ENCODE results near the gene DNAJC5G.
"Not testable (repeated sequence)": the region's sequence is repeated elsewhere in the genome, so short reads cannot be mapped to it uniquely, and the experiment has no call there.

Gene DNAJC5G

GRCh38 chr2:27296481-27296880, 21.2 kb downstream of the DNAJC5G start:
- no peak for TF ChIP-seq CTCF (IDR thresholded peaks at IDR 0.05; ENCODE audit: poor library complexity, severe bottlenecking)
- no peak for DNase-seq (ENCODE audit: low spot score)
- Histone ChIP-seq H3K4me3 (ENCODE audit: severe bottlenecking) (no peak overlapping the region), H3K36me3 (ENCODE audit: low read depth) (no peaks in the 10 kb centered on the region), H3K4me1 (ENCODE audit: insufficient read depth, poor library complexity, severe bottlenecking) (peaks cover 12% of the 10 kb centered on the region), H3K27ac (ENCODE audit: poor library complexity, severe bottlenecking) (no peak overlapping the region), H3K9me3 (ENCODE audit: severe bottlenecking) (no peaks in the 10 kb centered on the region), H3K27me3 (ENCODE audit: insufficient read depth, poor library complexity, severe bottlenecking) (no peaks in the 10 kb centered on the region)
- no peak for ATAC-seq (ENCODE audit: low read depth)

- H3K9me3 ChIP-seq (ENCODE audit: severe bottlenecking), result no peaks in the 10 kb centered on the region
- TF ChIP-seq CTCF (IDR thresholded peaks at IDR 0.05; ENCODE audit: poor library complexity, severe bottlenecking), result no peak
- DNase-seq (ENCODE audit: low spot score), result no peak
- H3K4me1 ChIP-seq (ENCODE audit: insufficient read depth, poor library complexity, severe bottlenecking), result peaks cover 12% of the 10 kb centered on the region
- H3K27me3 ChIP-seq (ENCODE audit: insufficient read depth, poor library complexity, severe bottlenecking), result no peaks in the 10 kb centered on the region
- no peaks in the 10 kb centered on the region for H3K36me3 ChIP-seq (ENCODE audit: low read depth)
- no peak overlapping the region for H3K27ac ChIP-seq (ENCODE audit: poor library complexity, severe bottlenecking)
- no peak overlapping the region for H3K4me3 ChIP-seq (ENCODE audit: severe bottlenecking)
- no peak for ATAC-seq (ENCODE audit: low read depth)
These were observed 22.0 kb downstream of the DNAJC5G start for GRCh38 chr2:27297195-27297594.

- no peak for TF ChIP-seq CTCF (IDR thresholded peaks at IDR 0.05; ENCODE audit: poor library complexity, severe bottlenecking)
- DNase-seq (ENCODE audit: low spot score) (no peak), ATAC-seq (ENCODE audit: low read depth) (no peak)
- Histone ChIP-seq H3K27me3 (ENCODE audit: insufficient read depth, poor library complexity, severe bottlenecking) (no peaks in the 10 kb centered on the region), H3K36me3 (ENCODE audit: low read depth) (no peaks in the 10 kb centered on the region), H3K27ac (ENCODE audit: poor library complexity, severe bottlenecking) (no peak overlapping the region), H3K4me1 (ENCODE audit: insufficient read depth, poor library complexity, severe bottlenecking) (peaks cover 4% of the 10 kb centered on the region), H3K4me3 (ENCODE audit: severe bottlenecking) (no peak overlapping the region), H3K9me3 (ENCODE audit: severe bottlenecking) (no peaks in the 10 kb centered on the region)
These were observed 23.3 kb downstream of the DNAJC5G start for GRCh38 chr2:27298391-27299080.

GRCh38 chr2:27300606-27301005, 25.4 kb downstream of the DNAJC5G start:
- not testable (repeated sequence) for H3K36me3 ChIP-seq (ENCODE audit: low read depth); DNase-seq (ENCODE audit: low spot score); H3K27ac ChIP-seq (ENCODE audit: poor library complexity, severe bottlenecking); H3K9me3 ChIP-seq (ENCODE audit: severe bottlenecking); H3K4me1 ChIP-seq (ENCODE audit: insufficient read depth, poor library complexity, severe bottlenecking); ATAC-seq (ENCODE audit: low read depth); H3K4me3 ChIP-seq (ENCODE audit: severe bottlenecking)
- peaks cover 12% of the 10 kb centered on the region for H3K27me3 ChIP-seq (ENCODE audit: insufficient read depth, poor library complexity, severe bottlenecking)

- ATAC-seq (ENCODE audit: low read depth), result peak; percentile 22; the same call in 1 of the 3 replicates
- TF ChIP-seq CTCF (IDR thresholded peaks at IDR 0.05; ENCODE audit: poor library complexity, severe bottlenecking), result peak; percentile 95
- no peak for DNase-seq (ENCODE audit: low spot score)
- no peak overlapping the region for H3K27ac ChIP-seq (ENCODE audit: poor library complexity, severe bottlenecking)
- no peaks in the 10 kb centered on the region for H3K4me1 ChIP-seq (ENCODE audit: insufficient read depth, poor library complexity, severe bottlenecking)
- H3K27me3 ChIP-seq (ENCODE audit: insufficient read depth, poor library complexity, severe bottlenecking), result peaks cover 39% of the 10 kb centered on the region
- H3K4me3 ChIP-seq (ENCODE audit: severe bottlenecking), result no peak overlapping the region
- no peaks in the 10 kb centered on the region for H3K9me3 ChIP-seq (ENCODE audit: severe bottlenecking)
- H3K36me3 ChIP-seq (ENCODE audit: low read depth), result no peaks in the 10 kb centered on the region
These were observed 28.1 kb downstream of the DNAJC5G start for GRCh38 chr2:27303093-27304025.
